Stomach (tissue), 4 donors: ENCODE data around the gene TTC39C.

Source experiments
- CTCF ChIP-seq, 7 experiments: fragments of 450-650 bp in 4 of 7; fragments of 200-600 bp in 3 of 7; sonication (generic) in 3 of 7; IDR thresholded peaks; one replicate each; pipeline ENCODE4 v1.5.1; 2016 to 2019; ENCODE audit warnings: antibody characterized with exemption in 7 of 7, control low read depth in 2 of 7, mild to moderate bottlenecking in 1 of 7
- EP300 ChIP-seq: sonication (generic); formaldehyde crosslinking; IDR thresholded peaks from one replicate; pipeline ENCODE4 v1.6.1; 2017; ENCODE audit warnings: antibody characterized with exemption
- POLR2A ChIP-seq, 4 donors: fragments of 450-650 bp; IDR thresholded peaks; one replicate each; pipeline ENCODE4 v1.6.1; 2016; ENCODE audit warnings: antibody characterized with exemption in 4 of 4, control low read depth in 2 of 4, mild to moderate bottlenecking in 1 of 4, moderate library complexity in 1 of 4
- POLR2AphosphoS5 ChIP-seq, 3 donors: sonication (generic); formaldehyde crosslinking; IDR thresholded peaks; one replicate each; pipeline ENCODE4 v1.6.1; 2016; ENCODE audit warnings: antibody characterized with exemption in 3 of 3

- TF ChIP-seq CTCF (IDR thresholded peaks at IDR 0.05) (no peak), POLR2A (IDR thresholded peaks at IDR 0.05) (no peak), POLR2AphosphoS5 (IDR thresholded peaks at IDR 0.05) (no peak), EP300 (no peak)
These were observed 42.8 kb upstream of the TTC39C start for GRCh38 chr18:23971666-23972230.
